Measurements from ENCODE around the gene ICAM1. TPM values are rescaled to one million over a fixed set of nuclear protein-coding genes. Genes with fewer than 3 reads are reported as not detected.
A peak's percentile ranks its signal among the peaks of the same experiment; 100 is the strongest.

The ICAM1 gene
- total and polyA plus RNA-seq, 2 of the 8 experiments (the other 6 are each of a cell fraction or from before 2014, with no cell fraction given) = 4.0 to 9.4 TPM

GRCh38 chr19:10289167-10289835, 18.4 kb downstream of the ICAM1 start (continued):
- TF ChIP-seq SP1 (IDR thresholded peaks at IDR 0.05; ENCODE audit: low read depth, low read length) = 0 out of 2 replicates have a peak, but pooled peaks have one; percentile 41
- no peak for TF ChIP-seq POU5F1 (IDR thresholded peaks at IDR 0.05; ENCODE audit: low read depth, low read length)
- TF ChIP-seq SP4 (IDR thresholded peaks at IDR 0.05; ENCODE audit: low read length) = no peak
- TF ChIP-seq ASH2L (IDR thresholded peaks at IDR 0.05; ENCODE audit: low read length) = no peak
- no peak for TF ChIP-seq RBBP5 (IDR thresholded peaks at IDR 0.05; ENCODE audit: borderline replicate concordance, low read depth, low read length)
- TF ChIP-seq JUN (IDR thresholded peaks at IDR 0.05; ENCODE audit: low read depth, low read length) = no peak
- 0 out of 2 replicates have a peak, but pooled peaks have one; percentile 21 for TF ChIP-seq ATF3 (IDR thresholded peaks at IDR 0.05; ENCODE audit: insufficient read depth, low read depth, low read length)
- TF ChIP-seq SP2 (IDR thresholded peaks at IDR 0.05; ENCODE audit: low read length) = no peak
- TF ChIP-seq TBP (IDR thresholded peaks at IDR 0.05; ENCODE audit: low read depth, low read length) = no peak; the same call in 1 of the 2 replicates
- no peak for TF ChIP-seq SIRT6 (IDR thresholded peaks at IDR 0.05; ENCODE audit: low read length)
- no peak for TF ChIP-seq BCL11A (IDR thresholded peaks at IDR 0.05; ENCODE audit: low read depth in 2 of 2, low read length in 2 of 2)
- TF ChIP-seq SIN3A (conservative IDR thresholded peaks at IDR 0.05 in 1 of 2, IDR thresholded peaks at IDR 0.05 in 1 of 2; ENCODE audit: low read depth in 1 of 2, low read length in 2 of 2) = peak in 1 of 2 experiments; percentile 68; a peak in 2 of 4 replicates
- TF ChIP-seq FOSL1 (IDR thresholded peaks at IDR 0.05; ENCODE audit: insufficient read depth, low read depth, low read length) = no peak
- TF ChIP-seq POLR2A (IDR thresholded peaks at IDR 0.05; ENCODE audit: control extremely low read depth in 1 of 2, low read depth in 2 of 2, low read length in 2 of 2) = no peak
- TF ChIP-seq NANOG (IDR thresholded peaks at IDR 0.05; ENCODE audit: insufficient read depth, low read depth, low read length, poor library complexity, severe bottlenecking) = no peak
- TF ChIP-seq KDM4A (IDR thresholded peaks at IDR 0.05; ENCODE audit: low read depth, low read length, severe bottlenecking) = peak; percentile 44
- TF ChIP-seq SIX5 (IDR thresholded peaks at IDR 0.05; ENCODE audit: low read depth, low read length) = no peak
- no peak for TF ChIP-seq ZNF274 (IDR thresholded peaks at IDR 0.05; ENCODE audit: borderline replicate concordance, extremely low read depth, low read length)
- no peak for TF ChIP-seq RAD21 (IDR thresholded peaks at IDR 0.05 in 1 of 2, conservative IDR thresholded peaks at IDR 0.05 in 1 of 2; ENCODE audit: low read depth in 2 of 2, low read length in 2 of 2)
- peak; percentile 93 for TF ChIP-seq CREB1 (IDR thresholded peaks at IDR 0.05)

Data from H1 (cell line).